H1 (cell line): ENCODE results near the gene TSPAN1.

Experiments
- BCL11A ChIP-seq, 2 experiments: IDR thresholded peaks; one replicate each; pipeline ENCODE4 v1.6.1; 2011; ENCODE audit warnings: low read depth in 2 of 2, low read length in 2 of 2, mild to moderate bottlenecking in 2 of 2
- CTCF ChIP-seq, 3 experiments: IDR thresholded peaks; 1 replicate in 2 of 3; 2 replicates in 1 of 3; pipeline versions ENCODE4 v1.5.1 to v1.6.1; 2011; ENCODE audit warnings: low read length in 3 of 3, mild to moderate bottlenecking in 3 of 3, inconsistent platforms in 2 of 3, low read depth in 1 of 3, moderate library complexity in 1 of 3; ENCODE audit not compliant: insufficient read depth in 1 of 3; ENCODE audit errors: control extremely low read depth in 1 of 3
- E2F6 ChIP-seq: IDR thresholded peaks from 2 replicates; pipeline ENCODE4 v1.6.1; 2012; ENCODE audit warnings: inconsistent platforms
- JUND ChIP-seq: IDR thresholded peaks from 2 replicates; pipeline ENCODE4 v1.6.1; 2011; ENCODE audit warnings: mild to moderate bottlenecking, improper control_type of control experiment, low read length
- POLR2A ChIP-seq, 2 experiments: IDR thresholded peaks; 1 replicate in 1 of 2; 2 replicates in 1 of 2; pipeline ENCODE4 v1.6.1; 2011; ENCODE audit warnings: low read depth in 2 of 2, low read length in 2 of 2, mild to moderate bottlenecking in 2 of 2; ENCODE audit errors: control extremely low read depth in 1 of 2
- RBBP5 ChIP-seq: IDR thresholded peaks from 2 replicates; pipeline ENCODE4 v1.7.1; 2012; ENCODE audit warnings: low read depth, mild to moderate bottlenecking, inconsistent platforms, low read length, moderate library complexity, borderline replicate concordance
- SIRT6 ChIP-seq: IDR thresholded peaks from one replicate; pipeline ENCODE4 v1.7.1; 2012; ENCODE audit warnings: low read length, inconsistent platforms
- SIX5 ChIP-seq: IDR thresholded peaks from 2 replicates; pipeline ENCODE4 v1.6.1; 2011; ENCODE audit warnings: mild to moderate bottlenecking, low read depth, low read length
- SP1 ChIP-seq: IDR thresholded peaks from 2 replicates; pipeline ENCODE4 v1.6.1; 2011; ENCODE audit warnings: low read depth, low read length
- SP4 ChIP-seq: IDR thresholded peaks from 2 replicates; pipeline ENCODE4 v1.6.1; 2012; ENCODE audit warnings: low read length, inconsistent platforms
- SRF ChIP-seq: IDR thresholded peaks from 2 replicates; pipeline ENCODE4 v1.6.1; 2011; ENCODE audit warnings: mild to moderate bottlenecking, low read depth, low read length, moderate library complexity
- TAF1 ChIP-seq: IDR thresholded peaks from 2 replicates; pipeline ENCODE4 v1.6.1; 2011; ENCODE audit warnings: mild to moderate bottlenecking, low read depth, low read length
- USF2 ChIP-seq: IDR thresholded peaks from 2 replicates; pipeline ENCODE4 v1.6.1; 2011; ENCODE audit warnings: low read length, improper control_type of control experiment

GRCh38 chr1:46137916-46138315 is 37.0 kb upstream of the TSPAN1 start:
- TF ChIP-seq BCL11A (IDR thresholded peaks at IDR 0.05; ENCODE audit: low read depth in 2 of 2, low read length in 2 of 2): no peak
- no peak for TF ChIP-seq RBBP5
- no peak for TF ChIP-seq SIRT6
- no peak for TF ChIP-seq USF2
- no peak for TF ChIP-seq SIX5
- no peak for TF ChIP-seq SP1
- TF ChIP-seq CTCF (IDR thresholded peaks at IDR 0.05; ENCODE audit: control extremely low read depth in 1 of 3, insufficient read depth in 1 of 3, low read depth in 1 of 3, low read length in 3 of 3): no peak
- TF ChIP-seq JUND: no peak
- no peak for TF ChIP-seq SRF
- TF ChIP-seq E2F6: no peak
- no peak for TF ChIP-seq SP4
- TF ChIP-seq TAF1: no peak
- no peak for TF ChIP-seq POLR2A (IDR thresholded peaks at IDR 0.05; ENCODE audit: control extremely low read depth in 1 of 2, low read depth in 2 of 2, low read length in 2 of 2)
